DMS79 treated with DMSO at 0.1 percent for 48 hours (cell line): ENCODE results near the gene LAMTOR4.
"Not testable (repeated sequence)": the region's sequence is repeated elsewhere in the genome, so short reads cannot be mapped to it uniquely, and the experiment has no call there.

Source experiments
- DNase-seq: peaks from one replicate; lab custom pipeline; 2025; lab: John Stamatoyannopoulos, UW

LAMTOR4 gene

DNA sequence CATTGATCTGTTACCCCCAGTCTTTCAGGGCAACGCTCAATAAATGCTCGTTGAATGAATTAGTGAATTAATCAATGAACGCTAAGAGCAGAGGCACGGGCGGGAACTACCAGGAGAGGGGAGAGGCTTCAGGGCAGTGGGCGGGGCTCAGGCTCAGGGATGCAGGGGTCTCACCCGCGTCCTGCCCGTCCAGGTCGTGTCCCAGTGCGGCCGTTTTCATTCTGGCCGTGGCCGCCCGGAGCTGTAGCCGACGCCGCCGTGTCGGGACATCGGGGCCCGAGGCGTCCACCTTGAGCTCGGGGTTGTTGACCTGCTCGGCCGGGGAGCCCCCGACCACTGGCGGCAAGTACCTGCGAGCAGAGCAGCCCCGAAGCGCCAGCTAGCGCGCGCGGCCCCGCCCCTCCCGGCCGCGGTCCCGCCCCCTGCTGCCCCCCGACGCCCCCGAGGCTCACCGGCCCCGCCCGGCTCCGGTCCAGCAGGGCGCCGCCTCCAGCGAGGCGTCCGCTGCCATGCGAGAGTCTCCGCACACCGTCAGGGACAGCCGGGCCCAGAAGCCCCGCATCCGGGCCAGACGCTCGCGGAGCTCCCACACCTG lies 22.5 kb downstream of the LAMTOR4 start:
- DNase-seq, result no peak

DNA sequence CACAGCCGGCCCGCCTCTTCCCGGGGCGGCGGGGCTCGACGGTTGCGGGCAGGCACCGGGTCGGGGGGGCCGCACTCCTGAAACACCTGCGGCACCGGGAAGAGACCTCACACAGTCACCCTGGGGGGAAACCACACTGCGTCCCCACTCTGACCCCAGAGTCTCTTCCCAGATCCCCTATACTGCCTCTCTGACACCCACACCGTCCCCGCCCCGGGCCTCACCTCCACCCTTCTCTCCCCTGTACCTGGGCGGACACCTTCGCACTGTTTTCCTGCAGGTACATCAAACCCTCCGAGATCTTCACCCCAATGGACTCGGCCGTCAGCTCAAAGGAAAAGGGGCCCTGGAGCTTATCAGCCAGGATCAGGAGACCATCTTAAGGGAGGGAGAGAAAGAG lies 23.1 kb downstream of the LAMTOR4 start:
- no peak for DNase-seq

DNA sequence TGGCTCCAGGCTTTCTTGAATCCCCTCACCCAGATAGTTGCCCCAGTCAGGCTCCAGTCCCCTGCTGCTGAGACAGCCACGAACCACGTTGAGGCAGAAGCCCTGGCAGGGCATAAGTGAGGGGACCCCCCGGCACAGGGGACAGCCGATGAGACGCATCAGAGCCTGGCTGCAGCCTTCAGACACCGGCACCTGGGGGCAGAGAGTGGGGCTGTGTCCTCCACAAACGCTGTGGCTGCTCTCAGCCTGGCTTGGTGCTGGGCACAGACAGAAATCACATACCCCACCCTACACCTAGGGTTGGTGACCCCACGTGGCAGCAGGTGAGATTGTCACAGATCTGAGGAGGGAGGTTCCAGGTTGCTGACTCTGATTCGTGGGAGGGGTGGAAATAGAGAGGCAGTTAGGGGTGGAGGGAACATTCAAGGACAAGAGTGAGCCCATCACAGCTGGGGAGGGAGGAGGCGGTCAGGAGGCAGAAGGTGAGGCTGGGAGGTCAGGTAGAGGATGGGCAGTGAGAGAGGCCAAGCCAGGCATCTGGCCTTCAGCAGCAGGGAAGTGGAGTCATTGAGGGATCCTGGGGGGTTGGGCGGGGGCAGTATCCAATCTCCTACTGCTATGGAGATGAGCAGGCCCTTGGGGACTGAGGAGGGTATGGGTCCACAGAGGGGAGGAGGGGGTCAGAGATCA lies 25.2 kb downstream of the LAMTOR4 start:
- DNase-seq, result no peak

DNA sequence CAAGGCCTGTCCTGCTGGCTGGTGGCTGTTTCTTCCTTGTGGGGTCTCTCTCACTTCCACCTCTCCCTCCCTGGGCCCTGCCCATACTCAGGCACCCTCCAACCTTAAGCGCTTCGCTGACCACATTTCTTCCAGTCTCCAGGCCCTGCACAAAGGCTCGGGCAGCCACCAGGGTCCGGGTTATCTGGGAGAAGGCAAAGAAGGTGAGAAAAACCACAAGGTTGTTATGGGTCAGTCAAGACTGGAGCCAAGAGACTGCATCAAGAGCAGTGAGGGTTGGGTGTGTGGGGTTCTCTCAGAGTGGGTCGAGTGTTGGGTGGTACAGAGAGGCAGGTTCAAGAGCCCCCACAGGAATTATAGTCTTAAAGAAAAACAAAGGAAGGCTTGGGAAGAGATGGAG lies 25.9 kb downstream of the LAMTOR4 start:
- no peak for DNase-seq

- DNase-seq, result no peak
These were observed 26.7 kb downstream of the LAMTOR4 start for GRCh38 chr7:100175296-100175935.

DNA sequence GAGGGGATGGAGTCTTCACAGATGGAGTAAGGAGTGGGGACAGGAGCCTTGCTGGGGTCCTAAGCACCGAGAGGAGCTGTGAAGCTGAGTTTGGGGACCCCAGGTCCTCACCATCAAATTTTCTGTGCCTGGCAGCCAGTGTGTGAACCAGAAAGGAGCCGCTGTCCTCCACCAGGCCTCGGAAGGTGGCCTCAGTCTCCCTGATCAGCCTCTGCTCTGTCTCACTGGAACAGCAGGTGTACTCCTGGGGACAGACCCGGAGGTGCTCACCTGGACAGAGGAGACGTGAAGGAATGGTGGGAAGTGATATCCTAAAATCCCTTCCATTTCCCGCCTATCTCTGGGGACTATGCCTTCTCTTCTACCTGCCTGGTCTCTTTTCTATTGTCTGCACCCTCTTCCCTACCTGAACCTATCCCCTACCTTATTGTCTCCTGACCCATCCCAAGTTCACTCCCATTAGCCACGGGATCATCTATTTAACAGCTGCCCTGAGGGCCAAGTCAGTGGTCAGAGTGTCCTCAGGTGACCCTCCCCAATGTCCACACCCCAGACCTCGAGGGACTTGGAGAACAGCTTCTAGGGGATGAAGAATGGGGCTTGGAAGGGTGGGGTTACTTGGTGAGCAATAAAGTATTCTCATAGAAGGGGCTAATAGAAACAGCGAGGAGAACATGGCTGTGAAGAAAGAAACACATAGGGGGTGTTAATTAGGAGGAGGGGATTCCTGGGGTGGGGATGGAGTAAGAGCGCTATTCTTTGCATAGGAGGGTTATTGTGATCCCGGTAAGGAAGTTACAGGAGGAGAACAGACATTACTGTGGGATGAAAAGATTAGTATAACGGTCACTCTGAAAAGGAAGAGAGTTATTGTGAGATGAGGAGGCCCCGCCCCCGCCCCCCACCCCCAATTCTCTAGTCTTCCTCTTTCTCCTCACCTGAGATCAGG lies 27.7 kb downstream of the LAMTOR4 start:
- DNase-seq, result peak; percentile 10

DNA sequence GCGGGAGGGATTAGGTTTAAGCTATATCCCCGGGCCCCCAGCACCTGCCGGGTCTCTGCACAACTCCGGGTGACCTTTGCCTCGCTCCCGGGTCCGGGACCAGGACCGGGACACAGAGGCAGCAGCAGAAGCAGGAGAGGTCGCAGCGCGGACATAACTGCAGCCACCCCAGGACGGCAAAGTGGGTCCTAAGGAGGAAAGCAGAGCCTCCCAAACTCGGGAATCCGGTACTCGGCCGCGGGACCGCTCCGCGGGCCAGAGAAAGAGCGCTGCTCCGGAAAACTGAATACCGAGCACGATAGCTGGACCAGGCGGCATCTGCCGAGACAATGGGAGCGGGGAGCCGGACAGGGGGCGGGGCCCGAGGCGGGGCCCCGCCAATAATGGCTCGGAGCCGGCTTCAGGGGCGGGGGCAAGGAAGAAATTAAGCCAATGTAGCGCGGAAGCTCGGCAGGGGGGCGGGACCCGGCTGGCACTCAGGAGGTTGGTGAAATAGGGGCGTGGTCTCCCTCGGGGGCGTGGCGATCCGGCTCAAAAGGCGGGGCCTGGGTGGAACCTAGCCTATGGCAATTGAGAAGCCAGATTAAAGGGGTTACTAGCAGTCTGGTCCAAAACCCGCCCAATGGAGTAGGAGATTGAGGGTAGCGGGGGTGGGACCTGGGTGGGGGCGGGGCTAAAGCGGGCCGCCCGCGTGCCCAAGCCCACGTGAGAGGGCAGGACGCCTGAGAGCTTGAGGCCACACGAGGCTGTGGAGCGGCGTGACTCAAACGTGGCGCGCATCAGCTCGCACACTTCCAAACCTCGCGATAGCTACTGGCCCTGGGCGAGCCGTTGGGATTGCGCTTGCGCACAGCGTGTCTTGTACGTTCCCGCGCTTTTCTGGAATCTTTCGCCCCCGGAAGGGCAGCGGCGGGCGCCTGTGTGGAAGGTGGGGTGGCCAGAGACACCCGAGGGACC lies 28.6 kb downstream of the LAMTOR4 start, which contains the start of the genes GPC2 and STAG3:
TSS of gene GPC2 (minus strand) at position 337 of the 957 bp plus-strand sequence. CDS start at position 155, 182 bp downstream.
TSS of gene STAG3 (plus strand) at position 874 of the 957 bp plus-strand sequence. CDS start 2,639 bp downstream, outside the sequence.
- DNase-seq, result peak; percentile 93

- DNase-seq, result not testable (repeated sequence)
These were observed 31.4 kb downstream of the LAMTOR4 start for GRCh38 chr7:100180084-100180483.

- DNase-seq, result not testable (repeated sequence)
These were observed 33.9 kb downstream of the LAMTOR4 start for GRCh38 chr7:100182616-100183015.

DNA sequence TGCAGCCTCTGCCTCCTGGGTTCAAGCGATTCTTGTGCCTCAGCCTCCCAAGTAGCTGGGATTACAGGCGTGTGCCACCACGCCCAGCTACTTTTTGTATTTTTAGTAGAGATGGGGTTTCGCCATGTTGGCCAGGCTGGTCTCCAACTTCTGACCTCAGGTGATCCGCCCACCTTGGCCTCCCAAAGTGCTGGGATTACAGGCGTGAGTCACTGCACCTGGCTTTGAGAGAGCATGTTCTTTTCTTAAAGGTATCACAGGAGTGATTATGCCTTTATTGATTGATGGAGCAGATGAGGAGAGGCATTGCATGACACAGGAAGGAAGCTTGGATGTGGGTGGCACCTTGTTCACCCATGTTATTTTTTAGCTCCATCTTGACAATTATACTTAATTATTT lies 34.4 kb downstream of the LAMTOR4 start:
- DNase-seq, result not testable (repeated sequence)

DNA sequence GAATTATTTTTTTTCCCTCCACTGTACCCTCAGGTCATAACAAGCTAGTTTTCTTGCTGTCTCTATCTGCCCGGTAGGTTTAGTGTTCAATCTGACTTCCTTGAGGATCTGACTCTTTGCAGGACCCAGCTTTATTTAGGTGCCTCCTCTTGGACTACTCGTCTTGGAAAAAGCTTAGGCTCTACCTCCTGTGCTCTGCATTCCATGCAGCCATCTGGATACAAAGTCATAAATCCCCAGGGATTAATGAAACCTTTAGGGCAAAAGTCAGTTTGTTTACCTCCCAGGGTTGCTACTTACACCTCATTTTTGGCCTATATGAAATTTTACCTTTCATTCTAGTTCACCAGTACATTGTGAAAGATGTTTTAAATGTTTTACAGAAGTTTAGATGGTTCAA lies 37.0 kb downstream of the LAMTOR4 start:
- DNase-seq, result no peak

GRCh38 chr7:100189061-100189460 lies 40.3 kb downstream of the LAMTOR4 start:
- no peak for DNase-seq

DNA sequence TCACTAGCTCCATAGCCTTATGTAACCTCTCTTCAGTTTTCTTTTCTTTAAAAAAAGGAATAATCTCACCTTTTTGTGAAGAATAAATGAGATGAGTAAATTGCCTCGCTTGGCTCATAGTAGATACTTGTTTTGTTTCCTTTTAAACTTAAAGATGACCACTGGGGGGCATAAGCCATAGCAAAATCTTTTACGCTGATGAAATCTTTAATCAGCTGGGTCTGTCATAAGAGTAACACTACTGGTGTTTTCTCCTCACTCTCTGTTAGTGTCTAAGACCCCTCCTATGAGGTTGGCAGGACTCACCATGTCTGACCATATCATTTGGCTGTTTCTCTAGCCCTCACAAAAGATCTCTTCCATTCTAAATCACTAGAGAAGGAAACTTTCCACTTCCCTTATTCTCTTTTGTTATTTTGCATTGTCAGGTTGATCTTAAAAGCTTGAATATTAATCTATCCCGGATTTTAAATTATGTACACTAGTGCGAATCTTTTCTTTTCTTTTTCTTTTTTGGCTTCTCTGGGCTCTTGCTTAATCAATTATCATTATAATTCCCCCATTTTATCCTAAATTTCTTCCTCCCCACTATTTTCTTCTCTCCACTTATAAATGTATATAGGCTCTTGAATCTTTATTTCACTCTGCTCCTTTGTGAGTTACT lies 41.5 kb downstream of the LAMTOR4 start:
- peak; percentile 4 for DNase-seq

DNA sequence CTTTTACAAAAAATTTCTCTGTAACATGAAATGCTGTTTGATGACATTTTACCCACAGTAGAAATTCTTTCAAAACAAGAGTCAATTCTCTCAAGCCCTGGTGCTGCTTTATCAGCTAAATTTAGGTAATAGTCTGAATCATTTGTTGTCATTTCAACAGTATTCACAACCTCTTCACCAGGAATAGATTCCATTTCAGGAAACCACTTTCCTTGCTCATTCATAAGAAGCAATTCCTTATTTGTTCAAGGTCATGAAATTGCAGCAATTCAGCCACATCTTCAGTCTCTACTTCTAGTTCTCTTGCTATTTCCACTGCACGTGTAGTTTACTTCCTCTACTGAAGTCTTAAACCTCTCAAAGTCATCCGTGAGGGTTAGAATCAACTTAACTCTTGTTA lies 43.1 kb downstream of the LAMTOR4 start:
- DNase-seq, result no peak

GRCh38 chr7:100192281-100192862 lies 43.7 kb downstream of the LAMTOR4 start:
- not testable (repeated sequence) for DNase-seq

GRCh38 chr7:100192969-100193368 lies 44.3 kb downstream of the LAMTOR4 start:
- no peak for DNase-seq

DNA sequence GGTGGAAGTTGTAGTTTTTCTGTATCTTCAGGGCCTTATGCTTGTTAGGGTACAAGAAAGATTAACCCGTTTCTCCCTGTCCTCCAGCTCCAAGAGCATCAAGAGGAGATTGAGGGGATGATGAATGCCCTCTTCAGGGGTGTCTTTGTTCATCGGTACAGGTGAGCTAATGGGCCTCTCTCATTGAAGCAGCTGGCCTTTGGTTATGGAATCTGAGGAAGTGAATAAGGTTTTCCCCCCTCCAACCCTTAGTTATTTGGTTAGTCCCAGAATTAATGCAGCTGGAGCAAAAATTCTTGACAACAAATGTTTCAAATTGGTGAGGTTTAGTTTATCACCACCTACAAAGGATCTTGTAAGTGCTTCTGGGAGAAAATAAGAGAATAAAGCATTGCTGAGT lies 46.5 kb downstream of the LAMTOR4 start:
- DNase-seq, result no peak

DNA sequence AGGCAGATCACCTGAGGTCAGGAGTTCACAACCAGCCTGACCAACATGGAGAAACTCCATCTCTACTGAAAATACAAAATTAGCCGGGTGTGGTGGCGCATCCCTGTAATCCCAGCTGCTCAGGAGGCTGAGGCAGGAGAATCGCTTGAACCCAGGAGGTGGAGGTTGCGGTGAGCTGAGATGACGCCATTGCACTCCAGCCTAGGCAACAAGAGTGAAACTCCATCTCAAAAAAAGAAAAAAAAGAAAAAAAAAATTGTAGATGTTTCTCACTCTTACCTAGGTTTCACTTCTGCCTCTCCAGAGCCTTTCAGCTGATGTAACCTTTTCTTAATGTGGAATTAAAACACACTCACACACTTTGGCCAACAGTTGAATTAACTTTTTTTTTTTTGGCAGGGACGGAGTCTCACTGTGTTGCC lies 47.2 kb downstream of the LAMTOR4 start:
- DNase-seq, result not testable (repeated sequence)

GRCh38 chr7:100198266-100198665 lies 49.5 kb downstream of the LAMTOR4 start:
- DNase-seq, result no peak

- no peak for DNase-seq
These were observed 52.0 kb downstream of the LAMTOR4 start for GRCh38 chr7:100200693-100201092.
